Stimulated activated naive CD8-positive, alpha-beta T cell treated with anti-CD3 and anti-CD28 coated beads, Interleukin-15, amount 100 ng/mL, for 72 hours (primary cell): ENCODE results near the gene BFSP2.
"Not testable (repeated sequence)": the region's sequence is repeated elsewhere in the genome, so short reads cannot be mapped to it uniquely, and the experiment has no call there.

Source experiments
- ATAC-seq: fragments of 150-1000 bp; cut with Tn5 transposase; 2 replicates; pipeline ENCODE4 v1.10.0; 2021; ENCODE audit warnings: mild to moderate bottlenecking, moderate library complexity
- DNase-seq, 2 donors: peaks; one replicate each; pipeline ENCODE4 v3.0.0; 2021 to 2022
- H3K27ac Mint-ChIP-seq, 2 donors: one replicate each; pipeline ENCODE4 v1.8.0; 2022; ENCODE audit warnings: mild to moderate bottlenecking in 2 of 2, mixed read lengths in 2 of 2, moderate library complexity in 2 of 2
- H3K27me3 Mint-ChIP-seq: one replicate; pipeline ENCODE4 v1.8.0; 2022; ENCODE audit warnings: mixed read lengths
- H3K4me1 Mint-ChIP-seq: one replicate; pipeline ENCODE4 v1.8.0; 2022; ENCODE audit warnings: mild to moderate bottlenecking, mixed read lengths
- H3K4me3 Mint-ChIP-seq, 2 donors: one replicate each; pipeline ENCODE4 v1.8.0; 2022; ENCODE audit warnings: mild to moderate bottlenecking in 2 of 2, mixed read lengths in 2 of 2, moderate library complexity in 1 of 2
- H3K9me3 Mint-ChIP-seq, 2 donors: one replicate each; pipeline ENCODE4 v1.8.0; 2022; ENCODE audit warnings: mixed read lengths in 2 of 2

BFSP2 gene

DNA sequence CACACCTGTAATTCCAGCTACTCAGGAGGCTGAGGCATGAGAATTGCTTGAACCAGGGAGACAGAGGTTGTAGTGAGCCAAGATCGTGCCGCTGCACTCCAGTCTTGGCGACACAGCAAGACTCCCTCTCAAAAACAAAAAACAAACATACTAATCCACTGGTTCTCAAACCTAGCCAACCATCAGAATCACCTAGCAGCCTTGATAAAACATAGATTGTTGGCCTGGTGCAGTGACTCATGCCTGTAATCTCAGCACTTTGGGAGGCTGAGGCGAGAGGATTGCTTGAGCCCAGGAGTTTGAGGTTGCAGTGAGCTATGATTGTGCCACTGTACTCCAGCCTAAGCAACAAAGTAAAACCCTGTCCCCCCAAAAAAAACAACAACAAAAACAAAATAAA is 121.1 kb downstream of the BFSP2 start:
- not testable (repeated sequence) for H3K4me3 Mint-ChIP-seq, H3K27me3 Mint-ChIP-seq, ATAC-seq, H3K9me3 Mint-ChIP-seq, H3K27ac Mint-ChIP-seq, H3K4me1 Mint-ChIP-seq, DNase-seq

DNA sequence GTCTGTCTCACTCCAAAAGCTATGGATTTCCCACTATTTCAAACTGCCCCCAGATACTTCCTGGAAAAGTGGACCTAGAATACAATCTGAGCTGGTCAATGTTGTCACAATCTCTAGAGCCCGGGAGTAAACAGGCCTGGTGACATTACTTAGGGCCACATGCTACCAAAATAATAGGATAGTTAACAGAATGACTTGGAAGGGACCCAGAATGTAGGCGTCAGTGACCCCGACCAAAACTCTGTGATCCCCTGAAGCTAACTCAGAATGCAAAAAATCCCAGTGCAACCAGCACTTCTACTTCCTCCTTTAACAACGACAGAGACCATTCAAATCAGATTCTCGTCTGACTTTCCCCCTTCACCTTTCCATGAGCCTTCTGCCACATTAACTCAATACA is 122.1 kb downstream of the BFSP2 start:
- Mint-ChIP-seq H3K4me3 (no peak overlapping the region), H3K9me3 (no peaks in the 10 kb centered on the region), H3K4me1 (no peaks in the 10 kb centered on the region), H3K27ac (no peak overlapping the region), H3K27me3 (no peaks in the 10 kb centered on the region)
- DNase-seq = no peak
- no peak for ATAC-seq

DNA sequence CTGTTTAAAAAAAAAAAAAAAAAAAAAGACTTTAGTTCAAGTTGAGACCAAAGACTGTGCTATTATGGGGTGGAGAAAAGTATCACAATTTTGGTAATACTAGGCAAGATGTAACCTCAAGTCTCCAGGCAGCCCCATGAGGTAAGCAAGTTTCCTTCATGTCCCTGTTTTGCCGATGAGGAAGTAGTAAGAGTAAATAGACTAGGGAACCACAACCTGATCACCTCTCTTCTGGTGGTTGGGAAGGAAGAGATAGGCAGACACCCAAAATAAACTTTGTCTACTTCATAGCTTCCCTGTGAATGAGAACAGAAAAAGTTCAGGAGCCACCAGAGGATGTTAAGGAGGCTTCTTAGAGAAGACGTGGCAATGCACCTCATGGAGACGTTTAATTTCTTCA is 123.9 kb downstream of the BFSP2 start:
- not testable (repeated sequence) for H3K4me3 Mint-ChIP-seq, H3K4me1 Mint-ChIP-seq, H3K27ac Mint-ChIP-seq, ATAC-seq, H3K27me3 Mint-ChIP-seq, H3K9me3 Mint-ChIP-seq, DNase-seq
